ENCODE results near the gene RSU1.

RSU1 gene

DNA sequence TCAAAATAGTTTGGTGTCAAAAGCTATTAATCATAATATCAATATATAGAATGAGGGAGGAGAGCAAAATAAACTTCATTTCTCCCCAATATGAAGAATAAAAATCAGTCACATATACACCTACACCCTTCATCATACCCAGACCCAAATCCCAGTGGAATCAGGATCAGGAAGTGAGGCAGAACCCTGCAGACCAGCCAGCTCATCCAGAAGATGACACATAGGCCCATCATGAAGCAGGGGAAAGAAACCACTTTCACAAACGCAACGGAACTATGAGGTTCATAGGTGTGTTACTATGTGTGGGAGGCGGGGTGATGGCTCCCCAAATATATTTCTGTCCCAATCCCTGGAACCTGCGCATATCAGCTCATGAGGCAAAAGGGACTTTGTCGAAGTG is 89.0 kb downstream of the RSU1 start:
- DNase-seq: no peak

- no peak for DNase-seq
Measured at GRCh38 chr10:16727666-16728065, 89.6 kb downstream of the RSU1 start.

DNA sequence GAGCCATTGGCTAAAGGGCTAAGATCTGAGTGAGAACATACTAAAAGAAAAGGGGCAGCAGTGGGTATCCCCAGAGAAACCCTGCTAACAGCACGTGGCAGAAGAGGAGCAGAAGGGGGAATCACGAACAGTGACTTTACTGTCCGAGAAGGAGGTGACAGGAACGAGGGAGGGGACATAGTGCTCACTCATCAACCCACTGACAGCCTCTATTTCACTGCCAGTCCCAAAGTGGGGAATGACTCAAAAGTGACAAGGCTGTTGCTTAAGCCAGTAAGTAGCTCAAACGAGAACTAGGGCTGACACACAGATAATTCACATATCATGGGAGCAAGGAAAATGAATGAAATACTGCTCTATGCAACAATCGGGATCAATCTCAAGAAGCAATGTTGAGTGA is 92.7 kb downstream of the RSU1 start:
- DNase-seq: no peak

- DNase-seq: no peak
Measured at GRCh38 chr10:16720812-16721211, 96.4 kb downstream of the RSU1 start.

- no peak for DNase-seq
Measured at GRCh38 chr10:16717622-16718395, 99.4 kb downstream of the RSU1 start.

DNA sequence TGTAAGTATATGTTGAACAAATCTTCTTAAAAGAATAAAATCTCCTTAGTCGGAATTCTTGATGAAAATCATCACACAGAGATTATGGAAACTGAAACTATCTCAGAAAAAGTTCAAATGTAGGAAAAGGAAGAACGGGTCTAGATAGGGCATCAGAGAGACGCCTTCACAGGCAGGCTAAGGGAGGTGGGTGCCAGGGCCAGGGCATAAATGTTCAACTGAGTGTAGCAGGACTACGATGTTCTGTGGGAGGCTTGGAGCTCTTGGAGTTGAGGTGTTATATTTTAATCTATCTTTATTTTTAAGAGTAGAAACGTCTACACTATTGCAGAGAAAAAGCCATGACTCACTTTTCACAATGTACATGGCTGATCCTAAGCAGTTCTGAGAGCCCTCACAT is 101.2 kb downstream of the RSU1 start:
- DNase-seq: no peak

- no peak for DNase-seq
Measured at GRCh38 chr10:16713290-16713689, 103.9 kb downstream of the RSU1 start.

DNA sequence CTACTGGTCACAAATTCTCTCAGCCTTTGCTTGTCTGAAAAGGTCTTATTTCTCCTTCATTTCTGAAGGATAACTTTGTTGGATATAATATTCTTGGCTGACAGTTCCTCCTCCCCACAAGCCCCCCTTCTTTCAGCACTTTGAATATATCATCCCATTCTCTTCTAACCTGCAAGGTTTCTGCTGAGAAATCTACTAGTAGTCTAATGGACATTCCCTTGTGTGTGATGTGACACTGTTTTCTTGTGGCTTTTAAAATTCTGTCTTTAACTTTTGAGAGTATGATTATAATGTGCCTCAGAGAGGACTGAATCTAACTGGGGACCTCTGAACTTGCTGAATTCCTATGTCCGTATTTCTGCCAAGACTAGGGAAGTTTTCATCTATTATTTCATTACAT is 104.3 kb downstream of the RSU1 start:
- no peak for DNase-seq

DNA sequence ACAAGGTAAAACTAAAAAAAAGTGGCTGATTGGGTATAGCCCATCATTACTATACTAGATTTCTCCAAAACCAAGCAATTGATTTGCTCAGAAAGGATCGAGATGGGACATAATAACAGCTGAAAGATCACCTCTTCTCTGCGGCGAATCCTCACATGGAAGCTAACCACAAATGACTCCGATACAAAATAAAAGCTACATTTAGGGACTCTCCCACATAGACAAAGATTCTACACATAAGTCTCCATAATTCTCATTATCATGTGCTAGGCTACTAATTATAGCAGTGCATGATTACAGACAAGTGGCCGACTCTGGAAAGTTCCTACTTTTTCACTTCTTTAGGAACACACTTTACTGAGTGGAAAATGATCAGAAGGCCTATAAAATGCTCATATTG is 116.9 kb downstream of the RSU1 start:
- DNase-seq: no peak

GRCh38 chr10:16699435-16700057 is 117.7 kb downstream of the RSU1 start:
- DNase-seq: no peak

DNA sequence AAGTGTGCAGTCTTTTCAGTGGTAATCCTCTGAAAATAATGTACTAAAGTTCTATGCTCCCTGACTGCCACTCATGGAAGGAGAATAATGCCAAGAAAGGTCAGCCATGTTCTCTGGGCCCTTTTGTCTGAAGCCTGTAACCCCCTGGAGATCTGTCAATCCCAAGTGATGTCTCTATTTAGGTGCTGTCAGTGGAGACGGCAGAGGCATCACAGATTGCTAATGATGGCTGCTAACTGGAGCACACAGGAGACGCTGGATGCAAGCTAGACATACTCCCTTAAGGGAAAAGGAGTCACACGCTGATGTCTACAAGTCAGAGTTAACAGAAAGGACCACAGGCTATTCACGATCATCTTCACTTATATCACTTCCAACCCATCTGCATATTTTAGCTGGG is 118.8 kb downstream of the RSU1 start:
- no peak for DNase-seq

GRCh38 chr10:16690417-16690816 is 126.8 kb downstream of the RSU1 start:
- no peak for DNase-seq

DNA sequence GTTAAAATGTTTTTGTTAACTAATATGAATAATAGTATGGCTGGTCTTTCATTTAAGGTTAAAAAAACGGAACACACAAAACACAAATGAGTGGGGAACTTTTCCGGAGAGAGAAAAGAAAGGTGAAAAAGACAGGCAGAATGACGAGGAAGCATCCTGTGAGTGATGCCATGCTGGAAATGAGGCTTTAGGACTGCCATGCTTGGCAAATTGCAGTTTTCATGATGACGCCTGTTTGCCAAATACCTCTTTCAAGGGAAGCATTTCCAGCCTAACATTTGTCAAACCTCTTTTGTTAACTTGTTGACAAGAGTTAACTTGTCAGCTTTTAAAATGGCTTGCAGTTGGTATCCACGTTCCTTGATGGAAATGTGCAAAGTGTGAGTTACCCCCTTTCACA is 127.5 kb downstream of the RSU1 start:
- no peak for DNase-seq

DNA sequence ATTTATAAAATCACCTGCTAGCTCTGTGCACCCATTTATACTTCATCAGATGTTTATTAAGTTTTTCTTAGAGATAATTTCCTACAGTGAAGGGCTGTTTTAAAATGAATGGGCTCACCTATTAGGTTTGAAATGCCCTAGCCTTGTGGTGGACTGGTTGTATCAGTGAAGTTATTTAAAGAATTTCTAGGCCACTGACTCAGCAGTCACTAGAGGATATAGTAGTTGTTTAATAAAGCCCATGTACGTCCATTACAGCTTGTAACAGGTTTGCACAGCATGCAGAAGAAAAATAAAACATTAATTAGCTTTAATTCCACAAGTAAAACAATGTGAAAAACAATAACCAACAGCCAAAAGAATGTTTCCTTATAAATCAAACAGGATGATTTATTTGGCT is 128.0 kb downstream of the RSU1 start:
- no peak for DNase-seq

- peak; percentile 47 for DNase-seq
Measured at GRCh38 chr10:16686054-16686902, 130.9 kb downstream of the RSU1 start.

- no peak for DNase-seq
Measured at GRCh38 chr10:16685551-16685950, 131.7 kb downstream of the RSU1 start.

DNA sequence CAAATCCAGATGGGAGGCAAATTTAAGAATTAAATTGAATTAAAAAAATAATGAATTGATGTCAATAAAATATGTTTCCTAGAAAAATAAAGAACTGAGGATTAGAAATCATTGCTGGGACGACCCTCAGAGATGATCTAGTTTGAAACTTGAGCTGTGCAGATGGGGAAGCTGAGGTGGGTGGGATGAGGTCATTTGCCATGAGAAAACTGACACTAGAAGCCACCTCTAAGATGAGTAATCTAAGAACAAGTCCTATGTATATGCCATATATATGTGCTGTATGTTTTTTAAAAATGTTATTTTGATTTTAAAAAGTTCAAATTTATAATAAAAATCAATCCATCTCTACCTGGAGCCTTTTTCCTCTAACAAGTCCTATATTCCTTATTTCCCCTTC is 135.7 kb downstream of the RSU1 start:
- DNase-seq: no peak

GRCh38 chr10:16679511-16679910 is 137.7 kb downstream of the RSU1 start:
- no peak for DNase-seq

GRCh38 chr10:16675334-16675733 is 141.9 kb downstream of the RSU1 start:
- no peak for DNase-seq

DNA sequence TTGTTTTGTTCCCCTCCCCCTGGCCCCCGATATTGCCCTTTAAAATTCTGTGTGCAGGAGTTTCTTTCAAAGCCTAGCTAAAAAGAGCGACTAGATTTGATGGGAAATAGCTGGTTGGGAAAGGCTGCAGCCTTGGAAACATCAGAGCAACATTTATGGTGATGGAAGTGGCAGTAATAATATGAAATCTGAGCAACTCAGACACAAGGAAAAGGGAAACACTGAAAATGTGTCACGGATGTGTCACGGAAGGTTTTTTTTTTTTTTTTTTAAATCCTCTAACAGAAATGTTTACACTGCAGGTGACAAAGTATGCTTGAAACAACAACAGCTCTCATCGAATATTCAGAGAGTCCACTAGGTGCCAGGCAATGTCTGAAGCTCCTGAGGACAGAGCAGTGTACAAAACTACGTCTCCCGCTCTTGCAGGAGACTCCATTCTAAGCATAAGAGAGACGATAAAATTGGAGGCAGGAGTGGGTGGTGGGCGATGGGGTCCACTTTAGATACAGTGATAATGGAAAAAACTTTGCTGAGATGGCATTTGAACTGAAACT is 143.0 kb downstream of the RSU1 start:
- DNase-seq: peak; percentile 56

DNA sequence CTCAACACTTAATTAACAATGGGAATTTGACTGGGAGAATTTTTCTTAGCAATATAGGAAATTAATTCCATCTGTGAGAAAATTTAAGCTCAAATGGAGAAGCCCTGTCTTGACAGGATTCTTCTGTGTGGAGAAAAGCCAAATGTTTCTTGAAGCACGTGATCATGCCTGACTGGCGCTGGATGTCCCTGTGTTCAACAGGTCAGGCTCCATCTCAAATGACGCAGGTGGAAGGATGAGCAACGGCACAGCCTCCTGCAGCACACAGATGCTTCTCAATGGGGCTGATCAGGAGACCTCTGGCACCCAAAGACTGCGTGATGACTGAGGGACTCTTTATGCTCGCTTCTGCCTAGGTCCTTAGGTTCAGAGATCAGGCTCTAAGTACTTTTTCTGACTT is 143.8 kb downstream of the RSU1 start:
- peak; percentile 87 for DNase-seq

DNA sequence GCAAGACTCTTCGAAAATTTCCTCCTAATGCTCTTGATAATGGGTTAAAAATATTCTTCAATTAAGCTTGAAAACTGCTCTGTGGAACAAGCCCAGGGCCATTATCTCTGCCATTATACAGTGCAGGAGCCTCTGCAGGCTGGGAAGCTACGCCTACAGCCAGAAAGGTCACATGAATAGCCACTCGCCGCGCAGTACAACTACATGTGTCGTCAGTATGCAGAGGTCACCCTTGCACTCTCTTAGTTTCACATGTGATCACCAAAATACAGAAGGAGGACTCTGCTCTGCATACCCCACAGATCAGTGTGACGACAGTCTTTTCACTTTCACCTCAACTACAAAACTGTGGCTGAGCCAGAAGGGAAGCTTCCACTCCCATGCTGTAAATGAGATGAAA is 153.8 kb downstream of the RSU1 start:
- no peak for DNase-seq

DNA sequence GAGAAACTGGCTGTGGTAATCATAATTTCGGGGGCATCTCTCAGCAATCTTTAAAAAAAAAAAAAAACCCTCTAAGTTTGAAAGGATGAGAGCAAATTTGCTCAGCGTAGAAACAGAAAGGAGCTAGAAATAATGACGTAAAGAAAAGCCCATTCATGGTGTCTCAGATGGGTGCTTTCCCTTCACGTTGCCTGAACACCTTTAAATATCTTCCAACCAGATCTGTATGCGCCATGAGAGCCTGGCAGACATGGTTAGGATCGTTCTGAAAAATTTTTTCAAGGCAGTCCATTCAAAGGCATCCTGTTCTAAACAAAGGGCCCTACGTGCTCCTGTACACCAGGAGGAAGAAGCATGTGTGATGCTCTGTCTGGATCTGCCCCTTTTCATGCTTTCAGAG is 154.3 kb downstream of the RSU1 start:
- DNase-seq: no peak

DNA sequence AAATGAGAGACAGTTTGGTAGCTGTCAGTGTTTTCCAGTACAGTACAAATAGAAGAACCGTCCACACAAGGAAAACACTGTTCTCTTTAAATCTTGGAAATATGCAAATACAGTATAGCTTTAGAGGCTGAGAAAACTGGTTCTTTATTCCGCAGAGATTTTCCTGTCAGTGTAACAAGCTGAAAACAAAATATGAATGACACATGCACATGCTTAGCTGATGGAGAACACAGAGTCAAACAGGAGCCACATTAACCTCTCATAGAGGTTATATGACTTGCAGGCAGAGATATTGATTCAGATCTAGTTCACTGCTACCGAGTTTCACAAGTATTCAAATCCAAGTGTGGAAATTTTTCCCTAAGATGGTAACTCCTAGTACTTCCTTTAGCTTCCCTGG is 160.3 kb downstream of the RSU1 start:
- no peak for DNase-seq
